ENCODE measurements around the gene SMAP1.

SMAP1 gene

GRCh38 chr6:70842541-70842940, 174.9 kb downstream of the SMAP1 start:
- no peak for DNase-seq (ENCODE audit: low read depth, low spot score)

DNA sequence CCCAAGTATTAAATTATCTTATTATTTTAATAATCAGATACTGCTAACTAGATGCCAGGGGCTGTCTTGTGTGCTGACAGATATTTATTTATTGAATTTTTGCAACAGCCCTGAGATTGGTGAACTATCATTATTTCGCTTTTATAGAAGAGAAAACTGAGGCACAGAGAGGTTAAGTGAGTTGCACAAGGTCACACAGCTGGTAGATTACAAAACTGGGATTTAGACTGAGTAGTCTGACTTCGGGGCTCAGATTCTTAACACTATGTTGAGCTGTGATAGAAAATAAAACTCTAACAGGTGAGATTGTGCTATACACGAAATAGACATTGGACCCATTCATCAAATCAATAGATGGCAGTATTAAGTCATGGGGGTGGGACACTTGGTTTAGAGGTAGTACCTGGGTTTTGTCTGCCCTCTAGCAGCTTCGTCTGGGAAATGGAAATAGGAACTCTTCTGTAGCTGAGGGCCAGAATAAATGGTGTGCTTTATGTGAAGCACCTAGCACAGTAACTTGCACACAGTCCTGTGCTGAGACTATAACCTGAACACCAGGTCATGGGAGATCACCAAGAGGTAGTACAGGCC, 175.7 kb downstream of the SMAP1 start:
- no peak for DNase-seq (ENCODE audit: low read depth, low spot score)

DNA sequence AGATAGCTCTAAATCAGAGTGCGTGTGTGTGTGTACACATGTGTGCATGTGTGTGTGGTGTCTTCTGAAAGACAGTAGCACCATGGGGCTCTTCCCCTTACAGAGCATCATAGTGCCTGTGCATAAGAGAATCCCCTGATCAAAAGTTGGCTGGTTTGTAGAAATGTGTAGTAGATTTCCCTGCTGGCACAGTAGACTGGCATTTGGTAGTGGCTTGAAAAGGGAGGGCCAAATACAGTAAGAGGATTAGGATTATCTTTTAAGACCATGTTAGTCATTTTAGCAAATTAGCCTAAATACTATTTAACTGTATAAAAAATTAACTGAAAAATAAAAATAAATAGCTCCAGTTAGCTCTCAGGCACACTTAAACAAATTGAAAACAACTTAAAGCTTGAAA, 176.6 kb downstream of the SMAP1 start:
- no peak for DNase-seq (ENCODE audit: low read depth, low spot score)

GRCh38 chr6:70846207-70846835, 178.6 kb downstream of the SMAP1 start:
- no peak for DNase-seq (ENCODE audit: low read depth, low spot score)

DNA sequence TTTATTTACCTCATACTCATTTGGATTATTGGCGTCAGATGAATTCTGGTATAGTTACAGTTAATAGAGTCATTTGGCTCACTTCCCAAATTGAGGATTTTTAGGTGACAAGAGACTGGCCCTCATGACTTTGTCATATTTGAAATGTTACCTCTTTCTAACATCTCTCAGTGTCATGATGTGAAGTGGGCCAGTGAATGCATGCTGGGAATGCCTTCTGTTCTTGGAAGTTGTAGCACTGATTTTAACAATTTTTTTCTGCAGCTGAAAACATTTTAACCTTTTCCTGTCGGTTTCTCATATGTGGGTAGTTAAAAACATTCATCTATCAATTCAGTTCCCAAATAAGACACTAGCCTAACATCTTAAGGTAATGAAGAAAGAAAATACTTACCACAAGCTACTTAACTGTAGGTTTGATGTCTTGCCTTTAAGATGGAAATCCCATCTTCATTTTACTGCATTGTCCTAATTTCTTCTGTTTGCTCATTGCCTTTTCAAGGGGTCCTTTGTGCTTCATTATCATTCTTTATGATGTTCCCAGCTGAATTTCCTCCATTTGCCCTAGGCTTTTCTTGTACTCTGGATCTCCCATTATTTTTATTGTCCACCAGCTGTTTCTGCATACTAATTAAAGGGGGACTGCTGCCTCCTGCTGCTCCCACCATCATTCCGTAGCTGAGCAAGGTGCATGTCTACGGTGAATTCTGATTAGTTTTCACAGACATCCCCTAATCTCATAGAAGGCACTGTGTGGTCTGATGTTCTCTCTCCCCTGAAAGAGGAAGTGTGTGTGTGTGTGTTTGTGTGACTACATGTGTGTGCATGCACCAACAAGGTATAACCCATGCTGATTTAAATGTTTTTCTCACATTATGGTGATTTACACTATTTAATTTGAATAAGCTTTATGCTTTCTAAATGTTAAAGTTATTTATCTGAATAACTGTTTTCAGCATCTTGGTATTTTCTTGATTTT, 179.7 kb downstream of the SMAP1 start:
- no peak for DNase-seq (ENCODE audit: low read depth, low spot score)

GRCh38 chr6:70849348-70850069, 181.8 kb downstream of the SMAP1 start:
- no peak for DNase-seq (ENCODE audit: low read depth, low spot score)

DNA sequence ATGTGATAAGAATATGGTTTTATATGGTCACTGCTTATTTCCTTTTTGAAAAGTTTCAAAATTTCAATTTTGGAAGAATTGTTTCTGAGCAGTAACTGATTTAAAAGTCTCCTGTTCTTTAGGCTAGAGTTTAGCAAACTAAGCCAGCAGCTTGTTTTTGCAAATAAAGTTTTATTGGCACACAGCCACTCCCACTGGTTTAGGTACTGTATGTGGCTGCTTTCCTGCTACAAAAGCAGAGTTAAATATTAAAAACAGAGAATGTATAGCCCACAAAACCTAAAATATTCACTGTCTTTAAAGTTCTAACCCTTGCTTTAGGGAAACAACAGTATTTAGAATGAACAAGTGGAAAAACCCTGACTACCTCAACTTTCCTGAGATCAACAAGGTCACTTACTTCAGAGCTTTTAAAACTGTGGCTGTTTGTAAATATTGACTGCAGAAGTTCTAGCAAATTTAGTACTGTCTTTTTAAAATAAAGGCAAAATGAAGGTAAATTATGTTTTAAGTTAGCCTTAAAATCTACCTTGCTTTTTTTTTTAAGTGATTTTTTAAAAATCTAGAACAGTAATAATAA, 185.1 kb downstream of the SMAP1 start:
- no peak for DNase-seq (ENCODE audit: low read depth, low spot score)

- DNase-seq (ENCODE audit: low read depth, low spot score), result no peak
Observed at GRCh38 chr6:70857387-70858077, 189.8 kb downstream of the SMAP1 start.

DNA sequence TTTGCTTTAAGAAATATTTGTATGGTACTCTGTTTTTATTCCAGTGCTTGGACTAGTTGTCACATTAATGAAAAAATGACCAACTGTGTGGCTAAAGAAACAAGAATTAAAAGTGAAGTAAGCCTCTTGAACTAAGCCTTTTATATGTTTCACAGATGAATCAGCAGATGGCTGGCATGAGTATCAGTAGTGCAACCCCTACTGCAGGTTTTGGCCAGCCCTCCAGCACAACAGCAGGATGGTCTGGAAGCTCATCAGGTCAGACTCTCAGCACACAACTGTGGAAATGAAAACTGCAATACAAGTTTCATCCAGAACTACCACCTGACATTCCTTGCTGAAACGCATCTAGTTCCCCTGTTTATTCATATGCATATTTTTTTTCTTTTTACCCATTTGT, 192.4 kb downstream of the SMAP1 start:
- DNase-seq (ENCODE audit: low read depth, low spot score), result peak; percentile 42

DNA sequence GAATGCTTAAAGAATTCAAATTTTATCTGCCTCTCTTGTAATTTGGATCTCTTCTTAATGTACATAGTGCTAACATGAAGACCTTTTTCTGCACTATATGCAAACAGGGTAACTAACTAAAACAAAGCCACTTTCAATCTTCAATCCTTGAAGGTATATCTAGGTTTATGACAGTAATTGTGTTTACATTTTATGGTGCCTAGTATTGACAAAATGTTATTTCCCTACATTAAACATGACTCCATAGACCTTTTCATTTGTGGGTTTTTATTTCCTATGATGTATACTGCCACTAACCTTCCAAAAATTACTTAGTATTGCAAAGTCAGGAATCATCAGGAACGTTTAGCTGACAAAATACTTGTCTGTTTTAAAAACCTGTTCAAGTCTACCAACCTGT, 193.2 kb downstream of the SMAP1 start:
- DNase-seq (ENCODE audit: low read depth, low spot score), result no peak

- no peak for DNase-seq (ENCODE audit: low read depth, low spot score)
Observed at GRCh38 chr6:70863343-70863742, 195.7 kb downstream of the SMAP1 start.

- DNase-seq (ENCODE audit: low read depth, low spot score), result no peak
Observed at GRCh38 chr6:70864401-70864800, 196.7 kb downstream of the SMAP1 start.

DNA sequence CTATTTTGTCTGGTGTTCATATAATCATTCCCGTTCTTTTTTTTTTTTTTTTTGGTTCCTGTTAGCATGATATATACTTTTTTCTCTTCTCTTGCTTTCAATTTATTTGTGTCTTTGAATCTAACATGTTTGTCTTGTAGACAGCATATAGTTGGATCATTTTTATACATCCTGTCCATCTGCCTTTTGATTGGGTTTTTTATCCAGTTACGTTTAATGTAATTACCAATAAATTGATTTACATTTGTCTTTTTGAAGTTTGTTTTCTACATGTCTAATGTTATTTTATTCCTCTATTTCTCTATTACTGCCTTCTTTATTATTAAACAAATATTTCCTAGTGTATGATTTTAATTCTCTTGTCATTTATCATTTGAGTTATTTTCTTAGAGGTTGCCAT, 204.8 kb downstream of the SMAP1 start:
- no peak for DNase-seq (ENCODE audit: low read depth, low spot score)

GRCh38 chr6:70874181-70874913, 206.7 kb downstream of the SMAP1 start:
- no peak for DNase-seq (ENCODE audit: low read depth, low spot score)

DNA sequence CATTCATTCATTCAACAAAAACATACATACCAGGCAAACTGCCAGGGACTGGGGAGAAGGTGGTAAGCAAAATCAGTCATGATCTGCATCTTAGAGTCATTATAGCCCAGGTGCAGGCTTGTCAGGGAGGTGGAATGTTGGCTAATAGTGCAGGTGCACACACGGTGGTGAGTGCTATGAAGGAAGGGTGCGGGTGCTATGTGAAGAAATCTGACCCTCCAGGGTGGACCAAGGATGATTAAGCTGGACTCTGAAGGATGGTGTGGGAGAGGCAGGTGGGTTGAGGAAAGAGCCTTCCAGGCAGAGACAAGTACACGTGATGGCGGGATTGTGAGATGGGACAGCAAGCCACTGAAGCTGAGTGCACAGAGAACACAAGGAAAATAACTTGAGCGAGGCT, 211.8 kb downstream of the SMAP1 start:
- no peak for DNase-seq (ENCODE audit: low read depth, low spot score)

DNA sequence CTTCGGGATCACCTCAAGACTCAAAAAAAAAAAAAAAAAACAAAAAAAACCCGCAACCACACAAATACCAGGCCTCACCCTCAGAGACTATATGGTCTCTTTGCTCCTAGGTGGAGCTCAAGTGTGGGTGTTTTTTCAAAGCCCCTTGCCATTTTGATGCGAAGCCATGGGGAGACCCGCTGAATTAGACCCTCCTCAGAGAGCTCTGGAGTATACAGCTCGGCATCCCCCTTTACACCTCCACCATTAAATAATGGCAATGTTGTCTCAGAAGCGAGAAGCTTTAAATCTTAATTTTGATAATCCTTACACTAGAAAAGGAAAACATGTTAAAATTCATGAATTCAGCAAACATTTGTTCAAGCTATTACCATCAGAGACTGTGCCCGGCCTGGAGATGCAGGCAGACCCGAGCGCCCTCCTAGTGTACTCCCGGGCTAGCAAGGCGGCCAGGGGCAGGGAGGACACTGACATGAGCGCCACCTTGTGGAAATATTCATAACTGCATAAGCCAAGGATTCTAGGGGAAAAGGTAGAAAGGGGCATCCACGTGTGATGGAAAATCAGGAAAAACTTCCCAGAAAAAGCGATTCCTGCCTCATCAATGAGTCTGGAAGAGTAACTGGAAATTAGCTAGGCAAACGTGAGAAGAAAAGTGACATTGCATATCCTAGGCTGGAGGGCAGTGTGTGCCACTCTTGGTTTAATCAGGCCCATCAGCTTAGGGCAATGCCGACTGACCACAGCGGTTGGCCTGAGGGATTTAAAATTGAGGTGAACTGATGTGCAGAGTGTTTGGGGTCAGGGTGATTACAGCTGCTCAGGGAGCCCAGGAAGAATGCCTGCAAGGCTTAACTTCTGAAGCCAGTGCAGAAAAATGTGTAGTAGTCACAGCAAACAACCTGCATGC, 216.6 kb downstream of the SMAP1 start:
- peak; percentile 70 for DNase-seq (ENCODE audit: low read depth, low spot score)

DNA sequence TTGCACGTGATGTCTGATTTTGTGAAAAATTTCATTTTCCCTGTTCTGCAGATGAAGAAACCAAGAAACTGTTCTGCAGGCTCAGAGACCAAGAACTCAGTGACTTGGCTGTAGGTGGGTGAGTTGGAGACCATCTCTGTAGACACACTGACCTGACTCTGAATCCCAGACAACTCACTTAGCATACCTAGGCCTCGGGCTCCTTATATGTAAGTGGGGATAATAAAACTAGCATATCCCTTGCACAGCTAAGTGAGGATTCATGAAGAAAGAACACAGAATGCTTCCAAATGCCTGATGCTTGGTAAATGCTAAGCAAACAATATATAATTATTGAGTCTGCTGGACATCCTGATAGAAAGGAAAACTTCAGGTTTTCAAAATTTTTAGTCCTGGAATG, 218.4 kb downstream of the SMAP1 start:
- no peak for DNase-seq (ENCODE audit: low read depth, low spot score)

- DNase-seq (ENCODE audit: low read depth, low spot score), result no peak
Observed at GRCh38 chr6:70886661-70887060, 219.0 kb downstream of the SMAP1 start.

DNA sequence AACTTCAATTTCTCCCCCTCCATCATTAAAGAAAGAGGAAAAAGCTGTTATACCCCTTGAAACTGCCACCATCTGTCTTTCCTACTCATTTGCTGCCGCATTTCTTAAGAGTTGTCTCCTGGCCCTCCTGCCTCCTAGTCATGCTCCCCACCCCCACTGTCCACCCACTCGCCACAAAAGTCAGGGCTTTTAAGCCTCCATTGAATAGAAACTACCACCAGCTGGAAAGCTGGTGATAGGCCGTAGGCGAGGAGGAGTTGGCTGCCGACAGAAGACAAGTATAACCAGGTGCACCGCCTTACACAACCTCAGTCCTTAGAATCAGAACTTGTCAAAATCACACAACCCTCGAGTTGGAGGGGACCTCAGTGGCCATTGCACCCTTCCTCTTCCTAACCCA, 221.6 kb downstream of the SMAP1 start:
- no peak for DNase-seq (ENCODE audit: low read depth, low spot score)

All from astrocyte of the hippocampus (primary cell).